ENCODE results near the gene SPAG9. TPM values are rescaled to one million over a fixed set of nuclear protein-coding genes. Genes with fewer than 3 reads are reported as not detected.

SPAG9 gene
- total and polyA plus RNA-seq, 2 experiments from 2014 or later, result 13.7 to 45.0 TPM

GRCh38 chr17:51010173-51010675 is 110.4 kb downstream of the SPAG9 start:
- Histone ChIP-seq H3K36me3 (ENCODE audit: insufficient read depth) (peaks cover 8% of the 10 kb centered on the region; the same call in 1 of the 2 replicates), H4K20me1 (replicated peaks; ENCODE audit: insufficient read depth) (no peaks in the 10 kb centered on the region), H3K4me3 (no peak overlapping the region), H2AFZ (no peak overlapping the region), H3K79me2 (replicated peaks; ENCODE audit: insufficient read depth) (no peaks in the 10 kb centered on the region), H3K27me3 (ENCODE audit: insufficient read depth) (no peaks in the 10 kb centered on the region), H3K4me2 (no peak overlapping the region), H3K9me2 (ENCODE audit: insufficient read depth) (no peaks in the 10 kb centered on the region), H3K4me1 (ENCODE audit: insufficient read depth) (no peaks in the 10 kb centered on the region), H3K27ac (ENCODE audit: low read depth) (no peak overlapping the region), H3F3A (replicated peaks; ENCODE audit: low read depth) (no peaks in the 10 kb centered on the region)
- H3K4me3 Mint-ChIP-seq, result no peak overlapping the region
- peaks cover 9% of the 10 kb centered on the region; the same call in 2 of the 3 replicates for H3K36me3 Mint-ChIP-seq (ENCODE audit: low read depth)
- no peak overlapping the region for H3K27ac Mint-ChIP-seq
- no peaks in the 10 kb centered on the region for H3K9me3 Mint-ChIP-seq
- peaks cover 1% of the 10 kb centered on the region for H3K27me3 Mint-ChIP-seq (ENCODE audit: insufficient read depth, low read depth, poor library complexity)
- no peaks in the 10 kb centered on the region for H3K4me1 Mint-ChIP-seq
- DNase-seq (ENCODE audit: low spot score), result no peak
- no peak for TF ChIP-seq JUNB (IDR thresholded peaks at IDR 0.05; ENCODE audit: unreplicated experiment)
- no peak for TF ChIP-seq ZNF331 (CRISPR knock-in tag; IDR thresholded peaks at IDR 0.05; ENCODE audit: low read depth)
- no peak for TF ChIP-seq NANOG (IDR thresholded peaks at IDR 0.05; ENCODE audit: borderline replicate concordance)
- TF ChIP-seq POLR2AphosphoS5 (IDR thresholded peaks at IDR 0.05; ENCODE audit: low read depth), result no peak
- TF ChIP-seq, protein P1, sequence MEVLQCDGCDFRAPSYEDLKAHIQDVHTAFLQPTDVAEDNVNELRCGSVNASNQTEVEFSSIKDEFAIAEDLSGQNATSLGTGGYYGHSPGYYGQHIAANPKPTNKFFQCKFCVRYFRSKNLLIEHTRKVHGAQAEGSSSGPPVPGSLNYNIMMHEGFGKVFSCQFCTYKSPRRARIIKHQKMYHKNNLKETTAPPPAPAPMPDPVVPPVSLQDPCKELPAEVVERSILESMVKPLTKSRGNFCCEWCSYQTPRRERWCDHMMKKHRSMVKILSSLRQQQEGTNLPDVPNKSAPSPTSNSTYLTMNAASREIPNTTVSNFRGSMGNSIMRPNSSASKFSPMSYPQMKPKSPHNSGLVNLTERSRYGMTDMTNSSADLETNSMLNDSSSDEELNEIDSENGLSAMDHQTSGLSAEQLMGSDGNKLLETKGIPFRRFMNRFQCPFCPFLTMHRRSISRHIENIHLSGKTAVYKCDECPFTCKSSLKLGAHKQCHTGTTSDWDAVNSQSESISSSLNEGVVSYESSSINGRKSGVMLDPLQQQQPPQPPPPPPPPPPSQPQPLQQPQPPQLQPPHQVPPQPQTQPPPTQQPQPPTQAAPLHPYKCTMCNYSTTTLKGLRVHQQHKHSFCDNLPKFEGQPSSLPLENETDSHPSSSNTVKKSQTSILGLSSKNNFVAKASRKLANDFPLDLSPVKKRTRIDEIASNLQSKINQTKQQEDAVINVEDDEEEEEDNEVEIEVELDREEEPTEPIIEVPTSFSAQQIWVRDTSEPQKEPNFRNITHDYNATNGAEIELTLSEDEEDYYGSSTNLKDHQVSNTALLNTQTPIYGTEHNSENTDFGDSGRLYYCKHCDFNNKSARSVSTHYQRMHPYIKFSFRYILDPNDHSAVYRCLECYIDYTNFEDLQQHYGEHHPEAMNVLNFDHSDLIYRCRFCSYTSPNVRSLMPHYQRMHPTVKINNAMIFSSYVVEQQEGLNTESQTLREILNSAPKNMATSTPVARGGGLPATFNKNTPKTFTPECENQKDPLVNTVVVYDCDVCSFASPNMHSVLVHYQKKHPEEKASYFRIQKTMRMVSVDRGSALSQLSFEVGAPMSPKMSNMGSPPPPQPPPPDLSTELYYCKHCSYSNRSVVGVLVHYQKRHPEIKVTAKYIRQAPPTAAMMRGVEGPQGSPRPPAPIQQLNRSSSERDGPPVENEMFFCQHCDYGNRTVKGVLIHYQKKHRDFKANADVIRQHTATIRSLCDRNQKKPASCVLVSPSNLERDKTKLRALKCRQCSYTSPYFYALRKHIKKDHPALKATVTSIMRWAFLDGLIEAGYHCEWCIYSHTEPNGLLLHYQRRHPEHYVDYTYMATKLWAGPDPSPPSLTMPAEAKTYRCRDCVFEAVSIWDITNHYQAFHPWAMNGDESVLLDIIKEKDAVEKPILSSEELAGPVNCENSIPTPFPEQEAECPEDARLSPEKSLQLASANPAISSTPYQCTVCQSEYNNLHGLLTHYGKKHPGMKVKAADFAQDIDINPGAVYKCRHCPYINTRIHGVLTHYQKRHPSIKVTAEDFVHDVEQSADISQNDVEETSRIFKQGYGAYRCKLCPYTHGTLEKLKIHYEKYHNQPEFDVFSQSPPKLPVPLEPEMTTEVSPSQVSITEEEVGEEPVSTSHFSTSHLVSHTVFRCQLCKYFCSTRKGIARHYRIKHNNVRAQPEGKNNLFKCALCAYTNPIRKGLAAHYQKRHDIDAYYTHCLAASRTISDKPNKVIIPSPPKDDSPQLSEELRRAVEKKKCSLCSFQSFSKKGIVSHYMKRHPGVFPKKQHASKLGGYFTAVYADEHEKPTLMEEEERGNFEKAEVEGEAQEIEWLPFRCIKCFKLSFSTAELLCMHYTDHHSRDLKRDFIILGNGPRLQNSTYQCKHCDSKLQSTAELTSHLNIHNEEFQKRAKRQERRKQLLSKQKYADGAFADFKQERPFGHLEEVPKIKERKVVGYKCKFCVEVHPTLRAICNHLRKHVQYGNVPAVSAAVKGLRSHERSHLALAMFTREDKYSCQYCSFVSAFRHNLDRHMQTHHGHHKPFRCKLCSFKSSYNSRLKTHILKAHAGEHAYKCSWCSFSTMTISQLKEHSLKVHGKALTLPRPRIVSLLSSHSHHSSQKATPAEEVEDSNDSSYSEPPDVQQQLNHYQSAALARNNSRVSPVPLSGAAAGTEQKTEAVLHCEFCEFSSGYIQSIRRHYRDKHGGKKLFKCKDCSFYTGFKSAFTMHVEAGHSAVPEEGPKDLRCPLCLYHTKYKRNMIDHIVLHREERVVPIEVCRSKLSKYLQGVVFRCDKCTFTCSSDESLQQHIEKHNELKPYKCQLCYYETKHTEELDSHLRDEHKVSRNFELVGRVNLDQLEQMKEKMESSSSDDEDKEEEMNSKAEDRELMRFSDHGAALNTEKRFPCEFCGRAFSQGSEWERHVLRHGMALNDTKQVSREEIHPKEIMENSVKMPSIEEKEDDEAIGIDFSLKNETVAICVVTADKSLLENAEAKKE (CRISPR knock-in tag; IDR thresholded peaks at IDR 0.05), result no peak
- no peak for TF ChIP-seq ETS1 (IDR thresholded peaks at IDR 0.05)
- no peak for TF ChIP-seq EZH2phosphoT487 (IDR thresholded peaks at IDR 0.05; ENCODE audit: unreplicated experiment)
- TF ChIP-seq, protein P2, sequence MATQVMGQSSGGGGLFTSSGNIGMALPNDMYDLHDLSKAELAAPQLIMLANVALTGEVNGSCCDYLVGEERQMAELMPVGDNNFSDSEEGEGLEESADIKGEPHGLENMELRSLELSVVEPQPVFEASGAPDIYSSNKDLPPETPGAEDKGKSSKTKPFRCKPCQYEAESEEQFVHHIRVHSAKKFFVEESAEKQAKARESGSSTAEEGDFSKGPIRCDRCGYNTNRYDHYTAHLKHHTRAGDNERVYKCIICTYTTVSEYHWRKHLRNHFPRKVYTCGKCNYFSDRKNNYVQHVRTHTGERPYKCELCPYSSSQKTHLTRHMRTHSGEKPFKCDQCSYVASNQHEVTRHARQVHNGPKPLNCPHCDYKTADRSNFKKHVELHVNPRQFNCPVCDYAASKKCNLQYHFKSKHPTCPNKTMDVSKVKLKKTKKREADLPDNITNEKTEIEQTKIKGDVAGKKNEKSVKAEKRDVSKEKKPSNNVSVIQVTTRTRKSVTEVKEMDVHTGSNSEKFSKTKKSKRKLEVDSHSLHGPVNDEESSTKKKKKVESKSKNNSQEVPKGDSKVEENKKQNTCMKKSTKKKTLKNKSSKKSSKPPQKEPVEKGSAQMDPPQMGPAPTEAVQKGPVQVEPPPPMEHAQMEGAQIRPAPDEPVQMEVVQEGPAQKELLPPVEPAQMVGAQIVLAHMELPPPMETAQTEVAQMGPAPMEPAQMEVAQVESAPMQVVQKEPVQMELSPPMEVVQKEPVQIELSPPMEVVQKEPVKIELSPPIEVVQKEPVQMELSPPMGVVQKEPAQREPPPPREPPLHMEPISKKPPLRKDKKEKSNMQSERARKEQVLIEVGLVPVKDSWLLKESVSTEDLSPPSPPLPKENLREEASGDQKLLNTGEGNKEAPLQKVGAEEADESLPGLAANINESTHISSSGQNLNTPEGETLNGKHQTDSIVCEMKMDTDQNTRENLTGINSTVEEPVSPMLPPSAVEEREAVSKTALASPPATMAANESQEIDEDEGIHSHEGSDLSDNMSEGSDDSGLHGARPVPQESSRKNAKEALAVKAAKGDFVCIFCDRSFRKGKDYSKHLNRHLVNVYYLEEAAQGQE (IDR thresholded peaks at IDR 0.05; ENCODE audit: unreplicated experiment), result no peak
- no peak for TF ChIP-seq EZH2 (IDR thresholded peaks at IDR 0.05; ENCODE audit: low read depth, unreplicated experiment)
- TF ChIP-seq CTCF (conservative IDR thresholded peaks at IDR 0.05; ENCODE audit: low read depth in 2 of 2), result no peak
- ATAC-seq, result no peak
